ENCODE measurements around the gene PHF3.
"Not testable (repeated sequence)": the region's sequence is repeated elsewhere in the genome, so short reads cannot be mapped to it uniquely, and the experiment has no call there.

PHF3 gene

DNA sequence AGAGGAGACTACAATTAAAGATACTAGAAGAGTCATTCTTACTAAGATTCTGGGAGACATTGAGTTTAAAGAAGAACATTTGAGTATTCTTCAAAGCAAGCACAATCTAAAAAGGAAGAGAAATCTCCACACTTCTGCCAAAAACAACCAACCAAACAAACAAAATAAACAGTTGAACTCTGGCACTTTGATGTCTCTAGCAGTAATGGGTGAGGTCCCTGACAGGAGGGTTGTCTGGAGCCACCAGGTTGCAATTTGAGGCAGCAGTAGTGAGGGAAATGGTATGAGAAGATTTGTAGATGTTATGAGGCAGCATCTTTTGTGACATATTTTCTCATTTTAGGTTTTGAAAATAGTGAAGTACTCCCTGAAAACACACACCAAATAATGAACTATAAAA lies 108.1 kb downstream of the PHF3 start:
- H3K4me1 ChIP-seq (ENCODE audit: control insufficient read depth in 1 of 2, insufficient read depth in 2 of 2, low read length in 2 of 2), result no peaks in the 10 kb centered on the region
- H3K36me3 ChIP-seq (ENCODE audit: control insufficient read depth in 1 of 2, insufficient read depth in 2 of 2, low read length in 2 of 2), result no peaks in the 10 kb centered on the region
- H3K27ac ChIP-seq (ENCODE audit: low read length), result no peak overlapping the region
- H3K4me3 ChIP-seq (ENCODE audit: low read depth in 1 of 2, low read length in 2 of 2), result no peak overlapping the region
- H3K27me3 ChIP-seq (ENCODE audit: low read depth, low read length), result no peaks in the 10 kb centered on the region
- no peaks in the 10 kb centered on the region for H3K9me3 ChIP-seq (ENCODE audit: control insufficient read depth in 1 of 2, low read length in 2 of 2)

DNA sequence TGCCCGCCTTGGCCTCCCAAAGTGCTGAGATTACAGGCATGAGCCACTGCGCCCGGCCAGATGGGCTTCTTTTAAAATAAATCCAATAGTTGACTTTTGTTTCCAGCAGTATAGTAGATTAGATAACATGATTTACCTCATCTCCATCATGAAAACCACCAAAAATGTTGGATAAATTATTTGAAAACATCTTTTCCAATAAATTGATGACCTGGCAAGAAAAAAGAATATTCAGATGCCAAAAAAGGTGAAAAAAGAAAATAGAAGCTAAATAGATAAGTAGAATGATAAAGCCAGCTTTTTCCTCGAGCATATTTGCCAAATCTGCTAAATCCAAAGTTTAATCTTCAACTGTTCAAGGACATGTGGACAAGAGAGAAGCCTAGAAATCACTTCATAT lies 109.2 kb downstream of the PHF3 start:
- Histone ChIP-seq H3K27me3 (ENCODE audit: low read depth, low read length) (no peaks in the 10 kb centered on the region), H3K27ac (ENCODE audit: low read length) (no peak overlapping the region), H3K36me3 (ENCODE audit: control insufficient read depth in 1 of 2, insufficient read depth in 2 of 2, low read length in 2 of 2) (no peaks in the 10 kb centered on the region), H3K4me3 (ENCODE audit: low read depth in 1 of 2, low read length in 2 of 2) (no peak overlapping the region), H3K4me1 (ENCODE audit: control insufficient read depth in 1 of 2, insufficient read depth in 2 of 2, low read length in 2 of 2) (no peaks in the 10 kb centered on the region), H3K9me3 (ENCODE audit: control insufficient read depth in 1 of 2, low read length in 2 of 2) (no peaks in the 10 kb centered on the region)

DNA sequence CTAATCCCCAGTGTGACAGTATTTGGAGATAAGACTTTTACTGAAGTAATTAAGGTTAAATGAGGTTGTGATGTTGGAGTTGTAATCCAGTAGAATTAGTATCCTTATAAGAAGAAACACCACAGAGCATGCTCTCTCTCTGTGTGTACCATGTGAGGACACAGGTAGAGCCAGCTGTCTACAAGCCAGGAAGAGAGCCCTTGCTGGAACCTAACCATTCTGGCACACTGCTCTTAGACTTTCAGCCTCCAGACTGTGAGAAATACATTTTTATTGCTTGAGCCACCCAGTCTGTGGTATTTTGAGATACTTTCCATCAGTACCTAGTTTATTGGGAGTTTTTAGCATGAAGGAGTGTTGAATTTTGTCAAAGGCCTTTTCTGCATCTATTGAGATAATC lies 110.2 kb downstream of the PHF3 start:
- Histone ChIP-seq H3K9me3 (ENCODE audit: control insufficient read depth in 1 of 2, low read length in 2 of 2) (no peaks in the 10 kb centered on the region), H3K27ac (ENCODE audit: low read length) (no peak overlapping the region), H3K4me3 (ENCODE audit: low read depth in 1 of 2, low read length in 2 of 2) (no peak overlapping the region), H3K36me3 (ENCODE audit: control insufficient read depth in 1 of 2, insufficient read depth in 2 of 2, low read length in 2 of 2) (no peaks in the 10 kb centered on the region), H3K4me1 (ENCODE audit: control insufficient read depth in 1 of 2, insufficient read depth in 2 of 2, low read length in 2 of 2) (no peaks in the 10 kb centered on the region), H3K27me3 (ENCODE audit: low read depth, low read length) (no peaks in the 10 kb centered on the region)

DNA sequence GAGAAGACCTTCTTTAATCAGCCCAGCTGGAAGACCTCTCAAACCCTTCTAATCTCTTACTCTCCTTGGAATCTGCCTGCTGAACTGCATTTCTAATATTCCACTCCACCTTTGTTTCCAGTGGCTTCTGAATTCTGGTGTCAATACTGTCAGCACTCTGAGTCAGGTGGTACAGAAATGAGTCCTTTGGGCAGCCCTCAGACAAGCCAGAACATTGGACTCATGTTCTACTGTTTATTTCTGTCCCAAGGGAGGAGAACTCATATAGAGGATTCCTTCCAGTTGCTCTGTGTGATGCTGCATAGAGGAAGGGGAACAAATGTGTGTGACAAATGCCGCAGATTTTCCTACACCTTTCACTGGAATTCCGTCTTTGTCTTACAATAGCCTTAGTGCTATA lies 114.8 kb downstream of the PHF3 start:
- Histone ChIP-seq H3K27me3 (ENCODE audit: low read depth, low read length) (no peaks in the 10 kb centered on the region), H3K27ac (ENCODE audit: low read length) (no peak overlapping the region)

DNA sequence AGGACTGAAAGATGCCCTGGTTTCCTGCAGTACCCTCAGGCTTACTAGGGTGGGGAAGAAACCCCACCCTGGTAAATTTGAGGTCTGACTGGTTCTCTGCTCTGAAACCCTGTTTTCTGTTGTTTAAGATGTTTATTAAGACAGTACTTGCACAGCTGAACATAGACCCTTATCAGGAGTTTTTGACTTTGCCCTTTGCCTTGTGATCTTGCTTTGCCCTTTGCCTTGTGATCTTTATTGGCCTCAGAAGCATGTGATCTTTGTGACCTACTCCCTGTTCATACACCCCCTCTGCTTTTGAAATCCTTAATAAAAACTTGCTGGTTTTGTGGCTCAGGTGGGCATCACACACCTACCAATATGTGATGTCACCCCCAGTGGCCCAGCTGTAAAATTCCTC lies 121.7 kb downstream of the PHF3 start:
- H3K4me3 ChIP-seq (ENCODE audit: low read depth in 1 of 2, low read length in 2 of 2); H3K9me3 ChIP-seq (ENCODE audit: control insufficient read depth in 1 of 2, low read length in 2 of 2); H3K4me1 ChIP-seq (ENCODE audit: control insufficient read depth in 1 of 2, insufficient read depth in 2 of 2, low read length in 2 of 2); H3K36me3 ChIP-seq (ENCODE audit: control insufficient read depth in 1 of 2, insufficient read depth in 2 of 2, low read length in 2 of 2); H3K27me3 ChIP-seq (ENCODE audit: low read depth, low read length); H3K27ac ChIP-seq (ENCODE audit: low read length): not testable (repeated sequence)

More for the DNA sequence above, 114.8 kb downstream of the PHF3 start:
- H3K4me1 ChIP-seq (ENCODE audit: control insufficient read depth in 1 of 2, insufficient read depth in 2 of 2, low read length in 2 of 2), result no peaks in the 10 kb centered on the region
- H3K4me3 ChIP-seq (ENCODE audit: low read depth in 1 of 2, low read length in 2 of 2), result no peak overlapping the region
- H3K36me3 ChIP-seq (ENCODE audit: control insufficient read depth in 1 of 2, insufficient read depth in 2 of 2, low read length in 2 of 2), result no peaks in the 10 kb centered on the region
- no peaks in the 10 kb centered on the region for H3K9me3 ChIP-seq (ENCODE audit: control insufficient read depth in 1 of 2, low read length in 2 of 2)

DNA sequence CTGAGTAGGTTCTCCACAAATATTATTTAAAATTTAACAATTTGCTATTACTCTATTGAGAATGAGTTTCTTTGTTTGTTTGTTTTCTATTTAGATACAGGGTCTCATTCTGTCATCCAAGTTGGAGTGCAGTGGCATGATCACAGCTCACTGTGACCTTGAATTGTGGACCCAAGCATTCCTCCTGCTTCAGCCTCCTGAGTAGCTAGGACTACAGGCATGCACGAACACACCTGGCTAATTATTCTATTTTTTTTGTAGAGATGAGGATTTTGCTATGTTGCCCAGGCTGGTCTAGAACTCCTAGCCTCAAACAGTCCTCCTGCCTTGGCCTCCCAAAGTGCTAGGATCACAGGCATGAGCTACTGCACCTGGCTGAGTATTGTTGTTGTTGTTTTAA lies 122.2 kb downstream of the PHF3 start:
- Histone ChIP-seq H3K9me3 (ENCODE audit: control insufficient read depth in 1 of 2, low read length in 2 of 2) (no peaks in the 10 kb centered on the region), H3K4me1 (ENCODE audit: control insufficient read depth in 1 of 2, insufficient read depth in 2 of 2, low read length in 2 of 2) (no peaks in the 10 kb centered on the region), H3K27ac (ENCODE audit: low read length) (no peak overlapping the region), H3K4me3 (ENCODE audit: low read depth in 1 of 2, low read length in 2 of 2) (no peak overlapping the region), H3K36me3 (ENCODE audit: control insufficient read depth in 1 of 2, insufficient read depth in 2 of 2, low read length in 2 of 2) (no peaks in the 10 kb centered on the region), H3K27me3 (ENCODE audit: low read depth, low read length) (no peaks in the 10 kb centered on the region)

DNA sequence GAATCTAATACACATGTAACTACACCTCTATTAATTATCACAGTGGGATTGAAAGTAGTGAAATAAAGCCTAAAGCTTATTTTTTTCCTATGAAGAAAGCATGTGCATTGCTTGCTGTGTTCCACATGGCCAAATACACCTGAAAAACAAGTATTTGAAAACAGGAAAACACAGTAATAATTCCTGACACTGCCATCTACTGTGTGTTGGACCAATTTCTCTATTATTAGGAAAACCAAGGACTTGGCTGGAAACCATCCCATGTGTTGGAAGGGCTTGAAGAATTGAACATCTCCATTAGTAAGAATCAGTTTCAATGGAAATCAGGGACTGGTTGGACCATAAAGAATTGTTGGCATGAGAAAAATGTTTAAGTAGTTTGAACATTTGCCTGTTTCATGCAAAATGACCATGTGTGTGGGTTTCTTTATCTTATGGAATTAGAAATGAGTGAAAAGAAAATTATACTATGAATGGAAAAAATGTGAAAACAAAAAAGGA lies 124.1 kb downstream of the PHF3 start:
- Histone ChIP-seq H3K36me3 (ENCODE audit: control insufficient read depth in 1 of 2, insufficient read depth in 2 of 2, low read length in 2 of 2) (no peaks in the 10 kb centered on the region), H3K4me1 (ENCODE audit: control insufficient read depth in 1 of 2, insufficient read depth in 2 of 2, low read length in 2 of 2) (no peaks in the 10 kb centered on the region), H3K9me3 (ENCODE audit: control insufficient read depth in 1 of 2, low read length in 2 of 2) (no peaks in the 10 kb centered on the region), H3K27ac (ENCODE audit: low read length) (no peak overlapping the region), H3K4me3 (ENCODE audit: low read depth in 1 of 2, low read length in 2 of 2) (no peak overlapping the region), H3K27me3 (ENCODE audit: low read depth, low read length) (no peaks in the 10 kb centered on the region)

DNA sequence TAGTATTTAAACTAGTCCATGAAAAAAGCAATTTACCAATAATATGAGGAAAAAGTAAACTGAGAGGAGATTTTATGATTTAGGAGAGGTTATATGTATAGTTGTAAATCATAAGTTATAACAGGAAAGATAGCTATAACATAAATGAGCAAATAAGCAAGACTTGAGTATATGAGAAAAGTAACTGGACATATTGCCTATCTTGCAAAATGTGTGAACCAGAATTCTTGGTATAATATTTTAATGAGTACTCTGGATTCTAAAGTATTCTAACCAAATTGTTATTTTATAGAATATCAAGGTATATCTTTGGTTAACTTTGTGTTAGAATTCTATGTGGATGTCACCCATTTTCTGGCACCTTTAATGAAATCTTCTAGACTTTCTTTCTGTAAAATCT lies 124.6 kb downstream of the PHF3 start:
- Histone ChIP-seq H3K27me3 (ENCODE audit: low read depth, low read length) (no peaks in the 10 kb centered on the region), H3K9me3 (ENCODE audit: control insufficient read depth in 1 of 2, low read length in 2 of 2) (no peaks in the 10 kb centered on the region), H3K4me3 (ENCODE audit: low read depth in 1 of 2, low read length in 2 of 2) (no peak overlapping the region), H3K36me3 (ENCODE audit: control insufficient read depth in 1 of 2, insufficient read depth in 2 of 2, low read length in 2 of 2) (no peaks in the 10 kb centered on the region), H3K27ac (ENCODE audit: low read length) (no peak overlapping the region), H3K4me1 (ENCODE audit: control insufficient read depth in 1 of 2, insufficient read depth in 2 of 2, low read length in 2 of 2) (no peaks in the 10 kb centered on the region)

DNA sequence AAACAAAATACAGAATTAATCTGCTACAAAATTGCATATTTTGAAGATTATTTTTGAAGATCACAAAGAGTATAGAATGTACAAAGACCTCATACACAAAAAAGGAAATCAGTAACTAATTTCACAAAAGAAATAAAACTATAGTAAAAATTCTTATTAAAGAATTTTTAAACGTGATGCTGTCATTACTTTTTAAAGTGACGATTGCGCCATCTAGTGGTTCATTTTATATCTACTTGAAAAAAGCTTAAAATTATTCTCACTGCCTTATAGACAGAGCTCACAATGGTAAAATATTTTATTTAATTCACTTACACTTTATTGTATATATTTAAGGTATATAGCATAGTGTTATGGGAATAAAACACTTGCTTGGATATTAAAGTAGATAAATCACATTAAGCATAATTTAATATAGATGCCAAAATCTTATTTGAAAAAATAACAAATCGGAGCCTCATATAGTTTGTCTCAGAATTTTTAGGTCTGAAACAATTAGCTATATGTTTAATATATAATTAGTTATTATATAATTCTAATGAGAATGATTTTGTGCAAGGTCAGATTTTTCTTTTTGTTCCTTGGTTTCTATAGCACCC lies 128.8 kb downstream of the PHF3 start:
- Histone ChIP-seq H3K27me3 (ENCODE audit: low read depth, low read length) (no peaks in the 10 kb centered on the region), H3K36me3 (ENCODE audit: control insufficient read depth in 1 of 2, insufficient read depth in 2 of 2, low read length in 2 of 2) (no peaks in the 10 kb centered on the region), H3K9me3 (ENCODE audit: control insufficient read depth in 1 of 2, low read length in 2 of 2) (peaks cover 0 to 5% of the 10 kb centered on the region in 2 donors)

More for the DNA sequence above, 128.8 kb downstream of the PHF3 start:
- no peak overlapping the region for H3K4me3 ChIP-seq (ENCODE audit: low read depth in 1 of 2, low read length in 2 of 2)
- no peak overlapping the region for H3K27ac ChIP-seq (ENCODE audit: low read length)
- H3K4me1 ChIP-seq (ENCODE audit: control insufficient read depth in 1 of 2, insufficient read depth in 2 of 2, low read length in 2 of 2), result no peaks in the 10 kb centered on the region

Measured in muscle layer of duodenum (tissue), 2 donors.